Breast epithelium (tissue), 3 donors: ENCODE results near the gene ERFL.

ENCODE experiments used
- CTCF ChIP-seq, 3 donors: fragments of 450-650 bp; IDR thresholded peaks; one replicate each; pipeline ENCODE4 v1.5.1; 2016 to 2017; ENCODE audit warnings: antibody characterized with exemption in 3 of 3, mild to moderate bottlenecking in 3 of 3, moderate library complexity in 3 of 3
- POLR2AphosphoS5 ChIP-seq, 3 donors: sonication (generic); formaldehyde crosslinking; IDR thresholded peaks; one replicate each; pipeline ENCODE4 v1.6.1; 2017; ENCODE audit warnings: antibody characterized with exemption in 3 of 3

- TF ChIP-seq CTCF (IDR thresholded peaks at IDR 0.05) (no peak), POLR2AphosphoS5 (IDR thresholded peaks at IDR 0.05) (no peak)
Measured at GRCh38 chr19:41906916-41907680, 21.2 kb downstream of the ERFL start.
